Panc1 (cell line): Measurements from ENCODE around the gene SCAMP3. TPM values are rescaled to one million over a fixed set of nuclear protein-coding genes. Genes with fewer than 3 reads are reported as not detected.

Experiments used
- ATAC-seq: fragments of 200-7000 bp; cut with Tn5 transposase; 2 replicates; pipeline ENCODE4 v1.9.1; 2020; ENCODE audit warnings: mild to moderate bottlenecking, moderate library complexity
- BruUV-seq: library from RNA; stranded (reverse); fragments of 400-500 nt; replicated peaks from 2 replicates; lab custom pipeline; 2021; lab: Mats Ljungman, UMichigan
- CTCF ChIA-PET: fragments of 300-600 bp; sonication (Branson Sonifier 250); formaldehyde crosslinking; loops from one replicate; lab custom pipeline; 2022; ENCODE audit warnings: antibody characterized with exemption; lab: Charles Lee
- POLR2A ChIA-PET: fragments of 300-600 bp; sonication (Branson Sonifier 250); formaldehyde crosslinking; loops from one replicate; lab custom pipeline; 2022; ENCODE audit warnings: antibody characterized with exemption; lab: Charles Lee
- DNase-seq: peaks from one replicate; pipeline ENCODE4 v3.0.0-alpha.2; 2010; ENCODE audit warnings: low read depth, low spot score
- H3K27ac ChIP-seq: 2 replicates; pipeline ENCODE4 v1.5.1; 2011; ENCODE audit warnings: mild to moderate bottlenecking, low read length, inconsistent platforms
- H3K27me3 ChIP-seq: fragments of 200-500 bp; sonication (Bioruptor generic); 2 replicates; pipeline ENCODE4 v1.6.0; 2014; ENCODE audit warnings: low read length, inconsistent platforms; ENCODE audit not compliant: control insufficient read depth, insufficient read depth
- H3K36me3 ChIP-seq: fragments of 200-500 bp; sonication (Bioruptor generic); 2 replicates; pipeline ENCODE4 v1.5.1; 2014; ENCODE audit warnings: inconsistent platforms, mild to moderate bottlenecking, low read length, moderate library complexity; ENCODE audit not compliant: control insufficient read depth, insufficient read depth
- H3K4me1 ChIP-seq: 2 replicates; pipeline ENCODE4 v1.5.1; 2011; ENCODE audit warnings: inconsistent platforms, mild to moderate bottlenecking, low read length, moderate library complexity; ENCODE audit not compliant: control insufficient read depth, insufficient read depth
- H3K4me3 ChIP-seq, 2 experiments: 2 replicates each; pipeline ENCODE4 v1.5.1; 2011 to 2012; ENCODE audit warnings: low read depth in 2 of 2, low read length in 2 of 2, mild to moderate bottlenecking in 2 of 2, inconsistent platforms in 1 of 2, moderate library complexity in 1 of 2
- H3K9me3 ChIP-seq: fragments of 200-500 bp; sonication (Bioruptor generic); 2 replicates; pipeline ENCODE4 v1.5.1; 2014; ENCODE audit warnings: low read depth, mild to moderate bottlenecking, inconsistent platforms, low read length, moderate library complexity; ENCODE audit not compliant: control insufficient read depth, insufficient read depth
- POLR2AphosphoS5 ChIP-seq: IDR thresholded peaks from 2 replicates; pipeline ENCODE4 v1.6.1; 2012; ENCODE audit warnings: mild to moderate bottlenecking, low read depth, low read length, moderate library complexity
- SIN3A ChIP-seq: IDR thresholded peaks from 2 replicates; pipeline ENCODE4 v1.6.1; 2012; ENCODE audit warnings: low read depth, mild to moderate bottlenecking, low read length, moderate library complexity, borderline replicate concordance; ENCODE audit not compliant: insufficient read depth
- in situ Hi-C: cut with HindIII; loops from 2 replicates; pipeline ENCODE4 v1.10.0; 2016; ENCODE audit warnings: low sequenced_read_pairs, low pct_unique_long_range_greater_than_20kb
- intact Hi-C: fragments of 100-400 bp; cut with micrococcal nuclease; formaldehyde crosslinking; loops from one replicate; pipeline ENCODE4 v1.10.0; 2022; ENCODE audit not compliant: unreplicated experiment
- total RNA-seq: library from RNA; stranded (reverse); gene quantifications from one replicate; pipeline ENCODE4 v1.2.1, GENCODE V29; 2021; ENCODE audit not compliant: unreplicated experiment
- TF ChIP-seq, protein P1 (sequence below), 2 experiments: IDR thresholded peaks; 2 replicates each; pipeline ENCODE4 v1.6.1; 2011 to 2012; ENCODE audit warnings: low read depth in 2 of 2, control low read depth in 1 of 2, low read length in 1 of 2, mild to moderate bottlenecking in 1 of 2, moderate library complexity in 1 of 2; ENCODE audit not compliant: insufficient read depth in 1 of 2
- TF ChIP-seq, protein P2 (sequence below): fragments of 450-650 bp; IDR thresholded peaks from 2 replicates; pipeline ENCODE4 v1.5.1; 2017; ENCODE audit warnings: mild to moderate bottlenecking

The SCAMP3 gene
- total RNA-seq, 1 experiment from 2014 or later, result 200 TPM

DNA sequence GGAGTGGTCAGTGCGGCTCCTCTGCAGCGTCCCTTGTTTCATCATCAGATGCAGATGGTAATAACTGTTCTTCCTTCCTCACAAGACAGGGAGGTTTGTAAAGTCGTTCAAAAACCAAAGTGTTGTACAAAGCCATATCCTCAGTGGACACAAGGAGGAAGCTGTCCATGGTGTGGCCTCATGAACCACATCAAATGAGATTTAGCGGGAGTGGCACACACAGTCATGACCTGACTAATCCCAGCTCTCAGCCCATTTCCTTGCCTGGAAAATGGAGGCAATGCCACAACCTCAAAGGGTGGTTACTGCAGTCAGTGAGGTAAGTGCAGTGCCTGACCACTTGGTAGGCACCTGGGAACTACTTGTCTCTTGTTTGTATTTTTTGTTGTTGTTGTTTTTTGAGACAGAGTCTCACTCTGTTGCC, 20.3 kb downstream of the SCAMP3 start:
- in situ Hi-C loops (no loop called here), intact Hi-C loops (no loop called here)
- Histone ChIP-seq H3K27me3 (no peaks in the 10 kb centered on the region), H3K9me3 (no peaks in the 10 kb centered on the region), H3K36me3 (no peaks in the 10 kb centered on the region), H3K4me3 (no peak overlapping the region), H3K27ac (peak overlapping the region; percentile 72; the same call in 1 of the 2 replicates), H3K4me1 (peaks cover 24% of the 10 kb centered on the region)
- TF ChIP-seq, protein P1, sequence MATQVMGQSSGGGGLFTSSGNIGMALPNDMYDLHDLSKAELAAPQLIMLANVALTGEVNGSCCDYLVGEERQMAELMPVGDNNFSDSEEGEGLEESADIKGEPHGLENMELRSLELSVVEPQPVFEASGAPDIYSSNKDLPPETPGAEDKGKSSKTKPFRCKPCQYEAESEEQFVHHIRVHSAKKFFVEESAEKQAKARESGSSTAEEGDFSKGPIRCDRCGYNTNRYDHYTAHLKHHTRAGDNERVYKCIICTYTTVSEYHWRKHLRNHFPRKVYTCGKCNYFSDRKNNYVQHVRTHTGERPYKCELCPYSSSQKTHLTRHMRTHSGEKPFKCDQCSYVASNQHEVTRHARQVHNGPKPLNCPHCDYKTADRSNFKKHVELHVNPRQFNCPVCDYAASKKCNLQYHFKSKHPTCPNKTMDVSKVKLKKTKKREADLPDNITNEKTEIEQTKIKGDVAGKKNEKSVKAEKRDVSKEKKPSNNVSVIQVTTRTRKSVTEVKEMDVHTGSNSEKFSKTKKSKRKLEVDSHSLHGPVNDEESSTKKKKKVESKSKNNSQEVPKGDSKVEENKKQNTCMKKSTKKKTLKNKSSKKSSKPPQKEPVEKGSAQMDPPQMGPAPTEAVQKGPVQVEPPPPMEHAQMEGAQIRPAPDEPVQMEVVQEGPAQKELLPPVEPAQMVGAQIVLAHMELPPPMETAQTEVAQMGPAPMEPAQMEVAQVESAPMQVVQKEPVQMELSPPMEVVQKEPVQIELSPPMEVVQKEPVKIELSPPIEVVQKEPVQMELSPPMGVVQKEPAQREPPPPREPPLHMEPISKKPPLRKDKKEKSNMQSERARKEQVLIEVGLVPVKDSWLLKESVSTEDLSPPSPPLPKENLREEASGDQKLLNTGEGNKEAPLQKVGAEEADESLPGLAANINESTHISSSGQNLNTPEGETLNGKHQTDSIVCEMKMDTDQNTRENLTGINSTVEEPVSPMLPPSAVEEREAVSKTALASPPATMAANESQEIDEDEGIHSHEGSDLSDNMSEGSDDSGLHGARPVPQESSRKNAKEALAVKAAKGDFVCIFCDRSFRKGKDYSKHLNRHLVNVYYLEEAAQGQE (IDR thresholded peaks at IDR 0.05; ENCODE audit: insufficient read depth in 1 of 2, low read depth in 2 of 2, low read length in 1 of 2), result no peak
- TF ChIP-seq, protein P2, sequence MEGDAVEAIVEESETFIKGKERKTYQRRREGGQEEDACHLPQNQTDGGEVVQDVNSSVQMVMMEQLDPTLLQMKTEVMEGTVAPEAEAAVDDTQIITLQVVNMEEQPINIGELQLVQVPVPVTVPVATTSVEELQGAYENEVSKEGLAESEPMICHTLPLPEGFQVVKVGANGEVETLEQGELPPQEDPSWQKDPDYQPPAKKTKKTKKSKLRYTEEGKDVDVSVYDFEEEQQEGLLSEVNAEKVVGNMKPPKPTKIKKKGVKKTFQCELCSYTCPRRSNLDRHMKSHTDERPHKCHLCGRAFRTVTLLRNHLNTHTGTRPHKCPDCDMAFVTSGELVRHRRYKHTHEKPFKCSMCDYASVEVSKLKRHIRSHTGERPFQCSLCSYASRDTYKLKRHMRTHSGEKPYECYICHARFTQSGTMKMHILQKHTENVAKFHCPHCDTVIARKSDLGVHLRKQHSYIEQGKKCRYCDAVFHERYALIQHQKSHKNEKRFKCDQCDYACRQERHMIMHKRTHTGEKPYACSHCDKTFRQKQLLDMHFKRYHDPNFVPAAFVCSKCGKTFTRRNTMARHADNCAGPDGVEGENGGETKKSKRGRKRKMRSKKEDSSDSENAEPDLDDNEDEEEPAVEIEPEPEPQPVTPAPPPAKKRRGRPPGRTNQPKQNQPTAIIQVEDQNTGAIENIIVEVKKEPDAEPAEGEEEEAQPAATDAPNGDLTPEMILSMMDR, result no peak
- POLR2A ChIA-PET, result interaction anchor here (1.0 kb wide), 1 partner anchor 48 kb away, joined by 4 read pairs; no protein-coding TSS in a partner anchor
- no peak for DNase-seq
- no TSS peak for BruUV-seq
- CTCF ChIA-PET, result interaction anchor here (0.6 kb wide), 1 partner anchor 9 kb away, joined by 3 read pairs; no protein-coding TSS in a partner anchor
- ATAC-seq, result no peak

DNA sequence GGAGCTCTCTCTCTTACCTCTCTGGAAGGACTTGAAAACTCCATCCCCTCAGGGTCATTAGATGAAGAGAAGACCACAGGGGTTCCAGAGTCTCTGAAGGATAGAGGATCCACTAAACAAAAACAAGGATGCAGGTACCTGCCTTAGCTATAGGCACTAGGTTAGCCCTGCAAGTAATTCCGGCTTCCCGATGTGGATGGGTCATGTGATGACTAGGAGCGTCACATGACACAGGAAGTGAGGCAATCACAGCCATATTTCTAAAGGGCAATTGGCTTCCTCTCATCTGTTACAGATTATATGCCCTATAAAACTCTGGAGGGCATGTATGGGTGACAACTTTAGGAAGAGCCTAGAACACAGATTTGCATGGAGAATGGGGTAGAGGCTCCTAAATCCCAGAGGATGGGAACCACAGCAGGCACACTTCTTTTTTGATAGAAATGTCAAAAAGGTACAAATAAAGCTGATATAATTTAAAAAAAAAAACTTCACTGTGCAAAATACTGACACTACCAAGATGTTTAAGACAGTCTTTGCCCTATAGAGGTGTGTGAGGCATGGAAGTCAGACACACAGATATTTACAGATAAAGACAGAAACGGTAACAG, 21.0 kb downstream of the SCAMP3 start:
- peak overlapping the region; percentile 72 for H3K27ac ChIP-seq
- ATAC-seq (peak; percentile 57), DNase-seq (no peak)
- peak overlapping the region; percentile 41 to 64 for H3K4me3 ChIP-seq
- no peaks in the 10 kb centered on the region for H3K9me3 ChIP-seq
- ChIA-PET CTCF (interaction anchor here (0.6 kb wide), 1 partner anchor 62 kb away, joined by 4 read pairs; no protein-coding TSS in a partner anchor), POLR2A (interaction anchor here (1.0 kb wide), 1 partner anchor 47 kb away, joined by 4 read pairs; no protein-coding TSS in a partner anchor)
- in situ Hi-C loops, result no loop called here
- H3K4me1 ChIP-seq, result peaks cover 24% of the 10 kb centered on the region
- BruUV-seq, result no TSS peak
- H3K36me3 ChIP-seq, result no peaks in the 10 kb centered on the region
- peak; percentile 47; the same call in 1 of the 2 replicates for TF ChIP-seq POLR2AphosphoS5
- TF ChIP-seq SIN3A, result peak; percentile 80; the same call in 1 of the 2 replicates
- TF ChIP-seq, protein P2, result no peak
- intact Hi-C loops, result no loop called here
- no peaks in the 10 kb centered on the region for H3K27me3 ChIP-seq
